Stimulated activated CD4-positive, alpha-beta T cell treated with anti-CD3 and anti-CD28 coated beads, TNF-alpha, amount 100 ng/mL, for 4 hours (primary cell): ENCODE measurements around the gene AP1S2.
"Not testable (repeated sequence)": the region's sequence is repeated elsewhere in the genome, so short reads cannot be mapped to it uniquely, and the experiment has no call there.

Experiments used
- DNase-seq, 3 experiments: peaks; one replicate each; pipeline ENCODE4 v3.0.0-alpha.2; 2020; ENCODE audit warnings: low read depth in 3 of 3

Gene AP1S2

GRCh38 chrX:15855568-15856221 lies 1.1 kb upstream of the AP1S2 start:
- DNase-seq = peak in 1 of 3 experiments; percentile 0

- peak in 2 of 3 experiments; percentile 10 to 15 for DNase-seq
These were observed 445 bp downstream of the AP1S2 start for GRCh38 chrX:15854080-15854655.

GRCh38 chrX:15853586-15854079 lies 980 bp downstream of the AP1S2 start:
- no peak for DNase-seq

- DNase-seq = no peak
These were observed 5.1 kb downstream of the AP1S2 start for GRCh38 chrX:15849555-15849954.

GRCh38 chrX:15848576-15848975 lies 6.0 kb downstream of the AP1S2 start:
- no peak for DNase-seq

- no peak for DNase-seq
These were observed 10.7 kb downstream of the AP1S2 start for GRCh38 chrX:15843960-15844359.

- no peak for DNase-seq
These were observed 12.6 kb downstream of the AP1S2 start for GRCh38 chrX:15841853-15842516.

- no peak for DNase-seq
These were observed 16.6 kb downstream of the AP1S2 start for GRCh38 chrX:15838017-15838416.

GRCh38 chrX:15834827-15835595 lies 19.6 kb downstream of the AP1S2 start:
- DNase-seq = no peak

- DNase-seq = no peak
These were observed 20.6 kb downstream of the AP1S2 start for GRCh38 chrX:15834053-15834452.

- DNase-seq = not testable (repeated sequence)
These were observed 23.3 kb downstream of the AP1S2 start for GRCh38 chrX:15831347-15831746.

GRCh38 chrX:15829217-15829616 lies 25.4 kb downstream of the AP1S2 start:
- DNase-seq = no peak

- DNase-seq = no peak
These were observed 28.7 kb downstream of the AP1S2 start for GRCh38 chrX:15825936-15826335.

GRCh38 chrX:15822922-15823321 lies 31.7 kb downstream of the AP1S2 start:
- no peak for DNase-seq

- DNase-seq = no peak
These were observed 34.2 kb downstream of the AP1S2 start for GRCh38 chrX:15820106-15821073.

- no peak for DNase-seq
These were observed 37.7 kb downstream of the AP1S2 start for GRCh38 chrX:15816886-15817285.

- DNase-seq = no peak
These were observed 38.2 kb downstream of the AP1S2 start for GRCh38 chrX:15816438-15816809.

- no peak for DNase-seq
These were observed 38.7 kb downstream of the AP1S2 start for GRCh38 chrX:15815779-15816437.

GRCh38 chrX:15814771-15815365 lies 39.7 kb downstream of the AP1S2 start:
- DNase-seq = no peak

GRCh38 chrX:15813416-15813815 lies 41.2 kb downstream of the AP1S2 start:
- DNase-seq = no peak
